Retinal pigment epithelial cell (primary cell): ENCODE results near the gene RFX8.
"Not testable (repeated sequence)": the region's sequence is repeated elsewhere in the genome, so short reads cannot be mapped to it uniquely, and the experiment has no call there.

Experiments used
- DNase-seq: peaks from one replicate; pipeline ENCODE4 v3.0.0-alpha.2; 2010; ENCODE audit warnings: low read depth
- H3K4me3 ChIP-seq: 2 replicates; pipeline ENCODE4 v1.5.1; 2011; ENCODE audit warnings: mild to moderate bottlenecking, low read length, control low read depth, moderate library complexity
- CTCF ChIP-seq: conservative IDR thresholded peaks from 2 replicates; pipeline ENCODE4 v1.5.1; 2011; ENCODE audit warnings: low read depth, low read length, control low read depth, inconsistent platforms

The RFX8 gene

DNA sequence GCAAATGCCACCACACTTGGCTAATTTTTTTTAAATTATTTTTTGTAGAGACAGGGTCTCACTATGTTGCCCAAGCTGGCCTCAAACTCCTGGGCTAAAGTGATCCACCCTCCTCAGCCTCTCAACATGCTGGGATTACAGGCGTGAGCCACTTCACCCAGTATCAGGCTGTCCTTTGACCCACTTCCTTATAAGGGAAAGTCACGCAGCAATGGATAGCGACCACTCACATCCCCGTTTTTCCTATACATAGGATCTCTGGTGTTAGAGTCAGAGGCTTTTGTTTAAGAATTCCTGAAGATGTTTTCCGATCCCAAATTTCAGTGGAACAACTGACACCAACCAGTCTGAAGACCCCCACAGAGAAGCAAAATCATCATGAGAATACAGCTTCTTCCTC, 41.4 kb upstream of the RFX8 start:
- DNase-seq: no peak
- no peak for TF ChIP-seq CTCF
- H3K4me3 ChIP-seq: no peak overlapping the region

DNA sequence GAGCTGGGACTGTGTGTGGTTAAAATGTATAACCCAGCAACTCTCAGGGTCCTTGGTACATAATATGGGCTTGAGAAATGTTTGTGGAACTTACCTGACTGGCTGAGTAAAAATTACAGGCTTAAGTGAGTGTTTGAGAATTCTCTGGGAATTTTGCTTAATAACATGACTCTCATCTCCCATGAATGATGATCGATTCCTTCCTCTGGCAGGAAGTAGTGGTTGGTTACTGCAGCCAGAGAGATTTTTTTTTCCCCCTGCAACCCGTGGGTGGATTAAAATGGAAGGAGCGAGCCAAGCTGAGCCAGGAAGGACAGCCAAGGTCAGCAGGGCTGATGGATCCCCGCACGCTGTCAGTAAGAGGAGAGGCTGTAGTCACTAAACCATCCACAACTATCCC, 40.6 kb upstream of the RFX8 start:
- DNase-seq: no peak
- H3K4me3 ChIP-seq: no peak overlapping the region
- no peak for TF ChIP-seq CTCF

DNA sequence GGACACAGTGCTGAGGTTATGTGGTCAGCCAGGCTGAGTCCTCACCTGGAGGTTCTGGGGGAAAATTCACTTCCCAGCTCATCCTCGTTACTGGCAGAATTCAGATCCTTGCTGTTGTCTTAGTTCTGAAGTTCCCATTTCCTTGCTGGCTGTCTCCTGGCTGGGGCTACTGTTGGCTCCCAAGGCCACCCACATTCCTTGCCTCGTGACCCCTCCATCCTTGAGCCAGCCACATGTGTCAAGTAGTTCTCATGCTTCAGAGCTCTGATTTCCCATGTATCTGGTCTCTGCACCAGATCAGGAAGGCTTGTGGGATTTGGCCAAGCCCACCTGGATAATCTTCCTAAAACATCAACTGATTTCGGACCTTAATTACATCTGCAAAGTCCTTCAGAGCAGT, 38.1 kb upstream of the RFX8 start:
- DNase-seq: no peak
- no peak overlapping the region for H3K4me3 ChIP-seq
- TF ChIP-seq CTCF: no peak

DNA sequence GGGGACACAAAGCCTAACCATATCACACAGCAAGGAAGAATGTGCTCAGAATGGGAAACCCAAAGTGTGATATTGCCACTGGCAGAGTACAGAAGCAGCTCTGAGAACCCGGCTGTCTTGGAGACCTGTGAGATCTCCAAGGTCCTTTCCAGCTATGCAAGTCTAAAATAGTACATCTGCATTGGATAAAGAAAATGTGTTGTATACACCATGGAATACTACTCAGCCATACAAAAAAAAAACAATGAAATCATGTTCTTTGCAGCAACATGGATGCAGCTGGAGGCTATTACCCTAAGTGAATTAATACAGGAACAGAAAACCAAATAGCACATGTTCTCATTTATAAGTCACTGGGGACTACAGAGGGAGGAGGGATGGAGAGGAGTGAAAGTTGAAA, 36.5 kb upstream of the RFX8 start:
- DNase-seq: no peak
- H3K4me3 ChIP-seq: no peak overlapping the region
- no peak for TF ChIP-seq CTCF

- no peak for TF ChIP-seq CTCF
- no peak overlapping the region for H3K4me3 ChIP-seq
- no peak for DNase-seq
These were observed 34.8 kb upstream of the RFX8 start for GRCh38 chr2:101509499-101510284.

- no peak for TF ChIP-seq CTCF
- H3K4me3 ChIP-seq: no peak overlapping the region
- no peak for DNase-seq
These were observed 33.7 kb upstream of the RFX8 start for GRCh38 chr2:101508636-101509035.

DNA sequence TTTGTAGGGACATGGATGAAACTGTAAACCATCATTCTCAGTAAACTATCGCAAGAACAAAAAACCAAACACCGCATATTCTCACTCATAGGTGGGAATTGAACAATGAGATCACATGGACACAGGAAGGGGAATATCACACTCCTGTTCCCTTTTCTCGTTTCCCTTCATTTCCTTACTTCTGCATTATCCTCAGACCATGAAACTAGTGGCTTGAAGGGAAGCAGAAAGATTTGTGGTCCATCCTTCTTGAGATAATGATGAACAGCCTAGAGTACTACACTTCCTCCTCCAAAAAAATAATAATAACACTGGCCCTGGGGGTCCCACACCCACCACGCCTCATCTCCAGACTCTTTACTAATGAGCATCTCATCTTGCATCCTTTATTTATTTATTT, 30.4 kb upstream of the RFX8 start:
- H3K4me3 ChIP-seq, DNase-seq: not testable (repeated sequence)

DNA sequence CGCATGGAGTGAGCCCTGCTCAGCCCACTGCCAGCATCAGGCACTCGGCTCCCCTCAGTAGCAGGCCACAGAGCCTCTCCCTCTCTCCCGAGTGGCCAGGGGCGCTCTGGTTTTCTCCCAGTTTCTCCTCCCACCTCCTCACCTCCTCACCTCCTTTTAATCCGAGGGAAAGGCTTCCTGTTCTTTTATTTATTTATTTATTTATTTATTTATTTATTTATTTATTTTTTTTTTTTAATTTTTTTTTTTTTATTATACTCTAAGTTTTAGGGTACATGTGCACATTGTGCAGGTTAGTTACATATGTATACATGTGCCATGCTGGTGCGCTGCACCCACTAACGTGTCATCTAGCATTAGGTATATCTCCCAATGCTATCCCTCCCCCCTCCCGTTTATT, 29.8 kb upstream of the RFX8 start:
- not testable (repeated sequence) for H3K4me3 ChIP-seq, DNase-seq
